Endothelial cell (in vitro differentiated cells): ENCODE measurements around the gene LRP2. TPM values are rescaled to one million over a fixed set of nuclear protein-coding genes. Genes with fewer than 3 reads are reported as not detected.

ENCODE experiments used
- DNase-seq: peaks from one replicate; pipeline ENCODE4 v3.0.0; 2021; ENCODE audit warnings: low spot score
- H3K27ac Mint-ChIP-seq: one replicate; pipeline ENCODE4 v1.8.0; 2021; ENCODE audit warnings: mixed read lengths, inconsistent platforms; ENCODE audit not compliant: unreplicated experiment
- H3K27me3 Mint-ChIP-seq: one replicate; pipeline ENCODE4 v1.8.0; 2021; ENCODE audit warnings: mild to moderate bottlenecking, moderate library complexity, mixed read lengths, inconsistent platforms; ENCODE audit not compliant: unreplicated experiment
- H3K36me3 Mint-ChIP-seq: one replicate; pipeline ENCODE4 v1.8.0; 2021; ENCODE audit warnings: mild to moderate bottlenecking, low read depth, mixed read lengths, inconsistent platforms; ENCODE audit not compliant: unreplicated experiment
- H3K4me1 Mint-ChIP-seq: one replicate; pipeline ENCODE4 v1.8.0; 2021; ENCODE audit warnings: mild to moderate bottlenecking, mixed read lengths, inconsistent platforms; ENCODE audit not compliant: unreplicated experiment
- H3K4me3 Mint-ChIP-seq: one replicate; pipeline ENCODE4 v1.8.0; 2021; ENCODE audit warnings: mild to moderate bottlenecking, mixed read lengths, inconsistent platforms; ENCODE audit not compliant: unreplicated experiment
- H3K9me3 Mint-ChIP-seq: one replicate; pipeline ENCODE4 v1.8.0; 2021; ENCODE audit warnings: mixed read lengths, inconsistent platforms; ENCODE audit not compliant: unreplicated experiment
- total RNA-seq: library from RNA; stranded (reverse); fragmentation: NEBNext Ultra II Directional; extraction: Animal tissue kit (Norgen Biotek cat#: 25700); gene quantifications from one replicate; pipeline ENCODE4 v1.2.1, GENCODE V29; 2021; ENCODE audit not compliant: unreplicated experiment
- TF ChIP-seq, protein P1 (sequence below): fragments of 200-600 bp; sonication (generic); IDR thresholded peaks from one replicate; pipeline ENCODE4 v1.5.0; 2021; ENCODE audit warnings: antibody characterized with exemption; ENCODE audit not compliant: unreplicated experiment

The LRP2 gene
- total RNA-seq, 1 donor from 2014 or later, result 0.23 TPM

DNA sequence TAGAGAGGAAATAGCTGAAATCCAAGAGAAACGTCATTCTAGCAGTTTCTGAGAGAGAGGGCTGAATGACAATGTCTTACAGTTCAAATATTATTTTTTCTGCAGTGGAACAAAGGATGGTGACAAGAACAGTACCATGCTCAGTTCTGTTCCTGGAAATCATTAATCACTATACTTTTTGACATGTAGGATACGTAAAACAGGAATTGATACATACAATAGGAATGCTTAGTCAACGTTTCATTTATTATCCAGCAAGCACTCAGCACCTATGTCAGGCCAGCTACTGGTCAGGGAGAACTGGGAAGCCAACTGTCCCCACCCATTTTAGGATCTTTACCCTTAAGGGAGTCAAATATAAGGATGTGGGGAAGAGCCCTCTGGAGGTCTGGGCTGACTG, 178.3 kb downstream of the LRP2 start:
- Mint-ChIP-seq H3K4me1 (no peaks in the 10 kb centered on the region), H3K27me3 (no peaks in the 10 kb centered on the region), H3K27ac (no peak overlapping the region), H3K4me3 (no peak overlapping the region), H3K36me3 (no peaks in the 10 kb centered on the region), H3K9me3 (no peaks in the 10 kb centered on the region)
- TF ChIP-seq, protein P1, sequence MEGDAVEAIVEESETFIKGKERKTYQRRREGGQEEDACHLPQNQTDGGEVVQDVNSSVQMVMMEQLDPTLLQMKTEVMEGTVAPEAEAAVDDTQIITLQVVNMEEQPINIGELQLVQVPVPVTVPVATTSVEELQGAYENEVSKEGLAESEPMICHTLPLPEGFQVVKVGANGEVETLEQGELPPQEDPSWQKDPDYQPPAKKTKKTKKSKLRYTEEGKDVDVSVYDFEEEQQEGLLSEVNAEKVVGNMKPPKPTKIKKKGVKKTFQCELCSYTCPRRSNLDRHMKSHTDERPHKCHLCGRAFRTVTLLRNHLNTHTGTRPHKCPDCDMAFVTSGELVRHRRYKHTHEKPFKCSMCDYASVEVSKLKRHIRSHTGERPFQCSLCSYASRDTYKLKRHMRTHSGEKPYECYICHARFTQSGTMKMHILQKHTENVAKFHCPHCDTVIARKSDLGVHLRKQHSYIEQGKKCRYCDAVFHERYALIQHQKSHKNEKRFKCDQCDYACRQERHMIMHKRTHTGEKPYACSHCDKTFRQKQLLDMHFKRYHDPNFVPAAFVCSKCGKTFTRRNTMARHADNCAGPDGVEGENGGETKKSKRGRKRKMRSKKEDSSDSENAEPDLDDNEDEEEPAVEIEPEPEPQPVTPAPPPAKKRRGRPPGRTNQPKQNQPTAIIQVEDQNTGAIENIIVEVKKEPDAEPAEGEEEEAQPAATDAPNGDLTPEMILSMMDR, result no peak
- no peak for DNase-seq

DNA sequence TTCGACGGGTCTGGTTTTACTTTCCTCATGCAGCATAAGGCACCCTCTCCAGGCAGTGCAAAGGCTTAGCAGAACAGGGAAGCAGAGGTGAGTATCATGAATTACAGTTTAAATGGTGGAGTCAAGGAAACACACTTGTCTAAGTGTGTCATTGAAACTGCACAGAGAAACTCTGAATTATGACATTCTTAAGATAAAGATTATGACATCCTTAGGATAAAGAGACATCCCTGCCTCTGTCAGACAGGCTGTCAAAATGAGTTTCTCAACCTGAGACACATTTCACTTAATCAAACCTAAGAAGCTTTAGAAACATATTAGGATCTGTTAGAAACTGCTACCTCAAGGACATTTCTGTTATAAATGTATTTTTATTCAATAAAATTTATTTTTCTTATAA, 179.8 kb downstream of the LRP2 start:
- Mint-ChIP-seq H3K9me3 (no peaks in the 10 kb centered on the region), H3K27ac (no peak overlapping the region), H3K4me1 (no peaks in the 10 kb centered on the region), H3K27me3 (no peaks in the 10 kb centered on the region), H3K4me3 (no peak overlapping the region), H3K36me3 (no peaks in the 10 kb centered on the region)
- TF ChIP-seq, protein P1, result no peak
- DNase-seq, result no peak

DNA sequence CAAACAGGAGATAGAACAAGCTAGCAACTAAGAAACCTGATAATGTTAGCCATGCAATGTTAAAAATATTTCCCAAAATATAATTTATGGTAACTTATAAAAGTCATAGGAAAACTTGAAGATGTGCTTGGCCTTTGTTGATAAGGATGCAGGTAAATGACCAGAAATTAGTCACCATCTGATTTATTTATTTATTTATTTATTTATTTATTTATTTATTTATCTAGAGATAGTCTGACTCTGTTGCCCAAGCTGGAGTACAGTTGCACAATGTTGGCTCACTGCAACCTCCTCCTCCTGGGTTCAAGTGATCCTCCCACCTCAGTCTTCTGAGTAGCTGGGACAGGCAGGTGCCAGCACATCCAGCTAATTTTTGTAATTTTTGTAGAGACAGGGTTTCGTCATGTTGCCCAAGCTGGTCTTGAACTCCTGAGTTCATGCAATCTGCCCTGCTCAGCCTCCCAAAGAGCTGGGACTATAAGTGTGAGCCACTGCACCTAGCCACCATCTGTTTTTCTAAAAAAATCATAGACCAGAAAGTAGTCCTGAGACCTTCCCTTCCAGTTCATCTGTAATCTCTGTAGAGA, 183.4 kb downstream of the LRP2 start:
- TF ChIP-seq, protein P1, result no peak
- no peaks in the 10 kb centered on the region for H3K4me1 Mint-ChIP-seq
- H3K9me3 Mint-ChIP-seq, result no peaks in the 10 kb centered on the region
- no peaks in the 10 kb centered on the region for H3K27me3 Mint-ChIP-seq
- no peak overlapping the region for H3K27ac Mint-ChIP-seq
- no peaks in the 10 kb centered on the region for H3K36me3 Mint-ChIP-seq
- H3K4me3 Mint-ChIP-seq, result no peak overlapping the region
- no peak for DNase-seq

DNA sequence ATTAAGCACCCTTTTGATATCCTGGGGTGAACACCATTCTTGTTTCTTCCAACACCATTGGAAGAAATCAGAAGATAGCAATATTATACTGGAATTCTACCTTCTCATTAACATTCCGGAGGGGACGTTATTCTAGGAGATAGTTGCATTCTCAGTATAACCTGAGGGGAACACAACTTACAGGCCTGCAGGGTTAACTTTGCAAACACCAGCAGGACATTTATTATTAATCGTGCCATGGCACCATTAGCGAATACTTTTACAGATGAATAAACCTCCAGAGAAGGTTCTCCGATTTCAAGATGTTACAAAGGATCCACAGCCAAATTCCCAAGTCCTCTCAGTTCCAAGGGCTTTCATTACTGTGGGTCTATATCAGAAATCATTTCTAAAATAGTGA, 184.0 kb downstream of the LRP2 start:
- H3K9me3 Mint-ChIP-seq, result no peaks in the 10 kb centered on the region
- no peaks in the 10 kb centered on the region for H3K27me3 Mint-ChIP-seq
- no peak overlapping the region for H3K4me3 Mint-ChIP-seq
- H3K4me1 Mint-ChIP-seq, result no peaks in the 10 kb centered on the region
- no peaks in the 10 kb centered on the region for H3K36me3 Mint-ChIP-seq
- TF ChIP-seq, protein P1, result no peak
- DNase-seq, result no peak
- no peak overlapping the region for H3K27ac Mint-ChIP-seq

DNA sequence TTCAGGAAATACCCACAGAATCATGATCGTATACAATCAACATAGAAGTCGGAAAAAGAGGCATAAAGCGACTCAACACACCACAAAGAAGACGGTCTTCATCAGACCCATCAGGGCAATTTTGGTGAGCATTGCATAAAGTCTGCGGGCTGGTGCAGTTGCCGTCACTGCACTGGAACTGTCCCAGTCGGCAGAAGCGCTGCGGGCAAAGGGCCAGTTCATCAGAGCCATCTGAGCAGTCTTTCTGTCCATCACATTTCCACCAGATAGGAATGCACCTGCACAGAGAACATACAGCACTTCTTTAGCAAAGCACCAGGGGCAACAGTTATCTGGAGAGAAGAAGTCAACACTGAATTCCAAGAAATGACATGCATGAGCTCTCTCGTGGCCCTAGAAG, 187.2 kb downstream of the LRP2 start:
- Mint-ChIP-seq H3K27me3 (no peaks in the 10 kb centered on the region), H3K9me3 (no peaks in the 10 kb centered on the region), H3K36me3 (no peaks in the 10 kb centered on the region), H3K4me1 (no peaks in the 10 kb centered on the region), H3K4me3 (no peak overlapping the region), H3K27ac (no peak overlapping the region)
- DNase-seq, result no peak
- TF ChIP-seq, protein P1, result no peak
